Glutamatergic neuron (in vitro differentiated cells): Measurements from ENCODE around the gene ECHDC1. TPM values are rescaled to one million over a fixed set of nuclear protein-coding genes. Genes with fewer than 3 reads are reported as not detected.

Experiments
- DNase-seq: peaks from one replicate; pipeline ENCODE4 v3.0.0; 2022
- H3K27ac Mint-ChIP-seq: one replicate; pipeline ENCODE4 v1.8.0; 2020; ENCODE audit warnings: mild to moderate bottlenecking, mixed read lengths, inconsistent platforms; ENCODE audit not compliant: unreplicated experiment
- H3K27me3 Mint-ChIP-seq: one replicate; pipeline ENCODE4 v1.8.0; 2020; ENCODE audit warnings: mild to moderate bottlenecking, moderate library complexity, mixed read lengths, inconsistent platforms; ENCODE audit not compliant: unreplicated experiment
- H3K36me3 Mint-ChIP-seq: one replicate; pipeline ENCODE4 v1.8.0; 2020; ENCODE audit warnings: mild to moderate bottlenecking, mixed read lengths, inconsistent platforms; ENCODE audit not compliant: unreplicated experiment
- H3K4me1 Mint-ChIP-seq: one replicate; pipeline ENCODE4 v1.8.0; 2020; ENCODE audit warnings: mild to moderate bottlenecking, low read depth, mixed read lengths, inconsistent platforms; ENCODE audit not compliant: unreplicated experiment
- H3K4me3 Mint-ChIP-seq: one replicate; pipeline ENCODE4 v1.8.0; 2020; ENCODE audit warnings: mild to moderate bottlenecking, mixed read lengths, inconsistent platforms; ENCODE audit not compliant: unreplicated experiment
- H3K9me3 Mint-ChIP-seq: one replicate; pipeline ENCODE4 v1.8.0; 2020; ENCODE audit warnings: mild to moderate bottlenecking, moderate library complexity, mixed read lengths, inconsistent platforms; ENCODE audit not compliant: unreplicated experiment
- CTCF ChIP-seq: fragments of 200-600 bp; sonication (generic); IDR thresholded peaks from one replicate; pipeline ENCODE4 v1.5.0; 2021; ENCODE audit not compliant: partially characterized antibody, unreplicated experiment
- long read RNA-seq: library from polyadenylated mRNA; unstranded; transcript quantifications from one replicate; pipeline ENCODE4 v2.0.0, GENCODE V29; 2020; ENCODE audit not compliant: unreplicated experiment
- total RNA-seq: library from RNA; stranded (reverse); fragmentation: NEBNext Ultra II Directional; extraction: Animal tissue kit (Norgen Biotek cat#: 25700); gene quantifications from one replicate; pipeline ENCODE4 v1.2.1, GENCODE V29; 2021; ENCODE audit not compliant: unreplicated experiment

The ECHDC1 gene
- total RNA-seq, result 38.4 TPM
- long read RNA-seq, transcript ECHDC1-203 (5 exons, 1,354 nt), result minor isoform, 6 of 36 reads
- long read RNA-seq, transcript ECHDC1-210 (6 exons, 2,341 nt), result major isoform, 13 of 36 reads
- long read RNA-seq, partial matches to known transcripts, result 11 of 36 reads
- long read RNA-seq, other reads (novel, unspliced or antisense), result 3 of 36 reads

GRCh38 chr6:127342946-127343808 is at the start of gene ECHDC1:
Gene ECHDC1 (minus strand): TSS chr6:127343609. CDS start chr6:127331028, 12,581 bp downstream.
- Mint-ChIP-seq H3K9me3 (no peaks in the 10 kb centered on the region), H3K27me3 (no peaks in the 10 kb centered on the region), H3K4me1 (no peaks in the 10 kb centered on the region), H3K27ac (no peak within 1 kb of the TSS), H3K4me3 (no peak within 1 kb of the TSS), H3K36me3 (no peaks in the 10 kb centered on the region)
- peak; percentile 73 for DNase-seq
- no peak for TF ChIP-seq CTCF

- no peak for DNase-seq
- Mint-ChIP-seq H3K36me3 (no peaks in the 10 kb centered on the region), H3K4me3 (no peak overlapping the region), H3K9me3 (peaks cover 1% of the 10 kb centered on the region), H3K27ac (no peak overlapping the region), H3K27me3 (no peaks in the 10 kb centered on the region), H3K4me1 (no peaks in the 10 kb centered on the region)
- TF ChIP-seq CTCF, result no peak
Observed at GRCh38 chr6:127392301-127392700, 48.9 kb upstream of the ECHDC1 start.

GRCh38 chr6:127391094-127391953 is 47.9 kb upstream of the ECHDC1 start:
- TF ChIP-seq CTCF, result no peak
- no peak overlapping the region for H3K27ac Mint-ChIP-seq
- no peaks in the 10 kb centered on the region for H3K36me3 Mint-ChIP-seq
- no peaks in the 10 kb centered on the region for H3K27me3 Mint-ChIP-seq
- H3K4me3 Mint-ChIP-seq, result no peak overlapping the region
- no peaks in the 10 kb centered on the region for H3K4me1 Mint-ChIP-seq
- H3K9me3 Mint-ChIP-seq, result peaks cover 1% of the 10 kb centered on the region
- DNase-seq, result no peak

- Mint-ChIP-seq H3K27ac (no peak overlapping the region), H3K9me3 (peaks cover 1% of the 10 kb centered on the region), H3K4me1 (no peaks in the 10 kb centered on the region), H3K36me3 (no peaks in the 10 kb centered on the region), H3K27me3 (no peaks in the 10 kb centered on the region), H3K4me3 (no peak overlapping the region)
- no peak for DNase-seq
- no peak for TF ChIP-seq CTCF
Observed at GRCh38 chr6:127389706-127390105, 46.3 kb upstream of the ECHDC1 start.
